GM10266 (cell line): Measurements from ENCODE around the gene DMP1.

Experiments used
- DNase-seq: peaks from one replicate; pipeline ENCODE4 v3.0.0; 2012; ENCODE audit errors: extremely low spot score
- CTCF ChIP-seq: IDR thresholded peaks from 2 replicates; pipeline ENCODE4 v1.5.1; 2012; ENCODE audit warnings: mild to moderate bottlenecking, low read depth; ENCODE audit not compliant: control insufficient read depth, insufficient read depth; ENCODE audit errors: missing control alignments

Gene DMP1

GRCh38 chr4:87651941-87652340 is 1.9 kb downstream of the DMP1 start:
- TF ChIP-seq CTCF: no peak

GRCh38 chr4:87654487-87655044 is 4.5 kb downstream of the DMP1 start:
- DNase-seq: no peak
- TF ChIP-seq CTCF: no peak

More at GRCh38 chr4:87651941-87652340, 1.9 kb downstream of the DMP1 start:
- DNase-seq: no peak

GRCh38 chr4:87657525-87657924 is 7.4 kb downstream of the DMP1 start:
- DNase-seq: no peak
- TF ChIP-seq CTCF: no peak

GRCh38 chr4:87659247-87659931 is 9.3 kb downstream of the DMP1 start:
- TF ChIP-seq CTCF: no peak
- DNase-seq: no peak

GRCh38 chr4:87662871-87663270 is 12.8 kb downstream of the DMP1 start:
- no peak for TF ChIP-seq CTCF

GRCh38 chr4:87669373-87669772 is 19.3 kb downstream of the DMP1 start:
- TF ChIP-seq CTCF: no peak
- DNase-seq: no peak

More at GRCh38 chr4:87662871-87663270, 12.8 kb downstream of the DMP1 start:
- no peak for DNase-seq

GRCh38 chr4:87677731-87678130 is 27.7 kb downstream of the DMP1 start:
- DNase-seq: peak; percentile 8
- no peak for TF ChIP-seq CTCF
